SU-DHL-6 (cell line): Measurements from ENCODE around the gene ARMC9.

Experiments
- H2AFZ ChIP-seq: fragments of 200-600 bp; sonication (generic); 2 replicates; pipeline ENCODE4 v1.6.1; 2014; ENCODE audit warnings: low read depth, mild to moderate bottlenecking, moderate library complexity, mixed read lengths, antibody characterized with exemption, low read length; ENCODE audit not compliant: severe bottlenecking
- H3F3A ChIP-seq: fragments of 200-600 bp; shearing (Covaris generic); 2 replicates; pipeline ENCODE4 v1.6.0; 2016; ENCODE audit warnings: antibody characterized with exemption, mild to moderate bottlenecking; ENCODE audit not compliant: insufficient read depth
- H3K27ac ChIP-seq: fragments of 200-600 bp; sonication (generic); 2 replicates; pipeline ENCODE4 v1.5.1; 2016; ENCODE audit warnings: low read depth, mild to moderate bottlenecking, low read length, moderate library complexity, mixed read lengths
- H3K27me3 ChIP-seq: fragments of 200-600 bp; sonication (generic), shearing (Covaris generic); 2 replicates; pipeline ENCODE4 v1.6.0; 2014; ENCODE audit warnings: mild to moderate bottlenecking, low read length
- H3K36me3 ChIP-seq: fragments of 200-600 bp; sonication (generic); 2 replicates; pipeline ENCODE4 v1.6.1; 2014; ENCODE audit warnings: mild to moderate bottlenecking, low read length, mixed read lengths
- H3K4me2 ChIP-seq: fragments of 300-600, 200-600 bp; shearing (Covaris generic), sonication (generic); 2 replicates; pipeline ENCODE4 v1.6.0; 2014; ENCODE audit warnings: low read length, low read depth, mild to moderate bottlenecking; ENCODE audit not compliant: poor library complexity, severe bottlenecking
- H3K4me3 ChIP-seq: fragments of 200-600 bp; sonication (generic); 2 replicates; pipeline ENCODE4 v1.5.1; 2014; ENCODE audit warnings: antibody characterized with exemption, low read length, mild to moderate bottlenecking, mixed read lengths; ENCODE audit not compliant: insufficient read depth, poor library complexity, severe bottlenecking
- H3K79me2 ChIP-seq: fragments of 200-600 bp; sonication (generic); 2 replicates; pipeline ENCODE4 v1.6.1; 2014; ENCODE audit warnings: mild to moderate bottlenecking, low read length, moderate library complexity; ENCODE audit not compliant: insufficient read depth
- H3K9ac ChIP-seq: fragments of 200-600 bp; sonication (generic); 2 replicates; pipeline ENCODE4 v1.7.0; 2014; ENCODE audit warnings: mild to moderate bottlenecking, low read length
- H3K9me2 ChIP-seq: fragments of 200-600 bp; sonication (generic); replicated peaks from 2 replicates; pipeline ENCODE4 v1.6.1; 2014; ENCODE audit warnings: low read length; ENCODE audit not compliant: insufficient read depth
- H3K9me3 ChIP-seq: fragments of 200-600 bp; sonication (generic); 2 replicates; pipeline ENCODE4 v1.6.1; 2014; ENCODE audit warnings: low read length, mixed read lengths; ENCODE audit not compliant: insufficient read depth
- H4K20me1 ChIP-seq: fragments of 200-600 bp; sonication (generic); 2 replicates; pipeline ENCODE4 v1.6.1; 2014; ENCODE audit warnings: low read depth, mild to moderate bottlenecking, antibody characterized with exemption, low read length, moderate library complexity, mixed read lengths
- CTCF ChIP-seq: fragments of 200-600 bp; sonication (generic); IDR thresholded peaks from one replicate; pipeline ENCODE4 v1.5.1; 2017; ENCODE audit warnings: antibody characterized with exemption, mild to moderate bottlenecking, low read length, moderate library complexity; ENCODE audit not compliant: insufficient read depth, poor library complexity, severe bottlenecking
- EZH2phosphoT487 ChIP-seq: fragments of 200-600 bp; sonication (generic), shearing (Covaris generic); conservative IDR thresholded peaks from 2 replicates; pipeline ENCODE4 v1.6.1; 2018; ENCODE audit warnings: mild to moderate bottlenecking, antibody characterized with exemption, low read length, moderate library complexity, mixed read lengths

ARMC9 gene

GRCh38 chr2:231198291-231199173, at the start of gene ARMC9:
Gene ARMC9 (plus strand): TSS chr2:231198631. CDS start chr2:231206239, 7,608 bp downstream.
- H3K4me2 ChIP-seq, result peak within 1 kb of the TSS; percentile 94
- H2AFZ ChIP-seq, result peak within 1 kb of the TSS; percentile 98
- H3K79me2 ChIP-seq, result no peaks in the 10 kb centered on the region
- H3F3A ChIP-seq, result no peaks in the 10 kb centered on the region
- no peaks in the 10 kb centered on the region for H3K9me2 ChIP-seq
- no peaks in the 10 kb centered on the region for H3K36me3 ChIP-seq
- no peaks in the 10 kb centered on the region for H3K27me3 ChIP-seq
- H3K9ac ChIP-seq, result peak within 1 kb of the TSS; percentile 86
- H3K27ac ChIP-seq, result 0 out of 2 replicates have a peak within 1 kb of the TSS, but pooled peaks have one; percentile 27
- TF ChIP-seq EZH2phosphoT487, result no peak
- TF ChIP-seq CTCF, result no peak
- no peaks in the 10 kb centered on the region for H4K20me1 ChIP-seq
- peak within 1 kb of the TSS; percentile 93 for H3K4me3 ChIP-seq
- no peaks in the 10 kb centered on the region for H3K9me3 ChIP-seq

- Histone ChIP-seq H3K9me2 (no peaks in the 10 kb centered on the region), H3K27ac (no peak overlapping the region), H3K36me3 (peaks cover 24% of the 10 kb centered on the region), H3F3A (peaks cover 8% of the 10 kb centered on the region; the same call in 1 of the 2 replicates), H4K20me1 (peaks cover 3% of the 10 kb centered on the region; the same call in 1 of the 2 replicates), H3K4me3 (no peak overlapping the region), H3K9me3 (no peaks in the 10 kb centered on the region), H3K4me2 (no peak overlapping the region), H3K9ac (no peak overlapping the region), H3K27me3 (no peaks in the 10 kb centered on the region), H2AFZ (no peak overlapping the region), H3K79me2 (no peaks in the 10 kb centered on the region)
- TF ChIP-seq EZH2phosphoT487, result no peak
Observed at GRCh38 chr2:231152800-231153557, 45.5 kb upstream of the ARMC9 start.

GRCh38 chr2:231159306-231159705, 39.1 kb upstream of the ARMC9 start:
- no peaks in the 10 kb centered on the region for H3K9me3 ChIP-seq
- peaks cover 3% of the 10 kb centered on the region; the same call in 1 of the 2 replicates for H4K20me1 ChIP-seq
- no peak overlapping the region for H3K9ac ChIP-seq
- H3K27me3 ChIP-seq, result no peaks in the 10 kb centered on the region
- no peak overlapping the region for H3K27ac ChIP-seq
- no peaks in the 10 kb centered on the region for H3K9me2 ChIP-seq
- H3K4me2 ChIP-seq, result no peak overlapping the region
- no peak overlapping the region for H3K4me3 ChIP-seq
- no peak overlapping the region for H2AFZ ChIP-seq
- H3F3A ChIP-seq, result no peaks in the 10 kb centered on the region; the same call in 1 of the 2 replicates
- no peak for TF ChIP-seq EZH2phosphoT487
- TF ChIP-seq CTCF, result no peak
- H3K36me3 ChIP-seq, result peaks cover 20% of the 10 kb centered on the region
- H3K79me2 ChIP-seq, result no peaks in the 10 kb centered on the region
